Astrocyte (in vitro differentiated cells and primary cell): ENCODE data around the gene MMEL1.

ENCODE experiments used
- CTCF ChIP-seq: IDR thresholded peaks from 2 replicates; pipeline ENCODE4 v1.5.1; 2011; ENCODE audit warnings: low read depth, mild to moderate bottlenecking, inconsistent platforms, low read length, moderate library complexity; ENCODE audit not compliant: insufficient read depth
- EZH2 ChIP-seq: IDR thresholded peaks from 2 replicates; pipeline ENCODE4 v1.6.1; 2012; ENCODE audit warnings: mild to moderate bottlenecking, low read length, inconsistent platforms; ENCODE audit not compliant: insufficient read depth

GRCh38 chr1:2641381-2642130, 8.7 kb upstream of the MMEL1 start:
- TF ChIP-seq CTCF (no peak), EZH2 (no peak)
